NCI-H2107 treated with DMSO at 0.1 percent for 48 hours (cell line): ENCODE results near the gene CCND2.

ENCODE experiments used
- DNase-seq: peaks from one replicate; lab custom pipeline; 2025; ENCODE audit not compliant: unreplicated experiment; lab: John Stamatoyannopoulos, UW

The CCND2 gene

GRCh38 chr12:4289231-4289878 lies 15.8 kb downstream of the CCND2 start:
- no peak for DNase-seq

GRCh38 chr12:4289998-4290790 lies 16.6 kb downstream of the CCND2 start:
- no peak for DNase-seq

GRCh38 chr12:4292341-4293073 lies 18.9 kb downstream of the CCND2 start:
- no peak for DNase-seq

GRCh38 chr12:4293299-4293965 lies 19.9 kb downstream of the CCND2 start:
- no peak for DNase-seq

- DNase-seq = no peak
These were observed 20.5 kb downstream of the CCND2 start for GRCh38 chr12:4293966-4294505.

GRCh38 chr12:4296751-4297150 lies 23.2 kb downstream of the CCND2 start:
- DNase-seq = no peak

GRCh38 chr12:4297617-4298016 lies 24.1 kb downstream of the CCND2 start:
- no peak for DNase-seq

- no peak for DNase-seq
These were observed 27.3 kb downstream of the CCND2 start for GRCh38 chr12:4300883-4301282.

- DNase-seq = no peak
These were observed 28.5 kb downstream of the CCND2 start for GRCh38 chr12:4301932-4302501.

GRCh38 chr12:4302881-4303280 lies 29.3 kb downstream of the CCND2 start:
- DNase-seq = no peak

GRCh38 chr12:4303750-4304149 lies 30.2 kb downstream of the CCND2 start:
- DNase-seq = no peak

GRCh38 chr12:4307593-4308333 lies 34.2 kb downstream of the CCND2 start:
- DNase-seq = peak; percentile 91

GRCh38 chr12:4308334-4308950 lies 34.9 kb downstream of the CCND2 start:
- DNase-seq = no peak

- DNase-seq = no peak
These were observed 38.2 kb downstream of the CCND2 start for GRCh38 chr12:4311776-4312175.

GRCh38 chr12:4312251-4312650 lies 38.7 kb downstream of the CCND2 start:
- DNase-seq = no peak

GRCh38 chr12:4320497-4320852 lies 46.9 kb downstream of the CCND2 start:
- no peak for DNase-seq

- DNase-seq = peak; percentile 84
These were observed 47.5 kb downstream of the CCND2 start, which contains the start of gene TIGAR for GRCh38 chr12:4320853-4321701. TIGAR (plus strand) TSS chr12:4321213; CDS start chr12:4321272, 59 bp downstream.

- no peak for DNase-seq
These were observed 49.2 kb downstream of the CCND2 start for GRCh38 chr12:4322726-4323125.
